Skeletal muscle satellite cell (primary cell): Measurements from ENCODE around the gene NAT14.
"Not testable (repeated sequence)": the region's sequence is repeated elsewhere in the genome, so short reads cannot be mapped to it uniquely, and the experiment has no call there.

Experiments
- H3K27me3 ChIP-seq: 2 replicates; pipeline ENCODE4 v1.7.0; 2013; ENCODE audit warnings: low read length; ENCODE audit not compliant: control insufficient read depth, insufficient read depth
- H3K36me3 ChIP-seq: 2 replicates; pipeline ENCODE4 v1.7.0; 2013; ENCODE audit warnings: mild to moderate bottlenecking, control low read depth, low read length; ENCODE audit not compliant: insufficient read depth
- H3K4me1 ChIP-seq: 2 replicates; pipeline ENCODE4 v1.7.0; 2013; ENCODE audit warnings: low read length; ENCODE audit not compliant: control insufficient read depth, insufficient read depth
- H3K4me2 ChIP-seq: 2 replicates; pipeline ENCODE4 v1.7.0; 2013; ENCODE audit warnings: mild to moderate bottlenecking, low read length
- H3K4me3 ChIP-seq: 2 replicates; pipeline ENCODE4 v1.7.0; 2013; ENCODE audit warnings: low read length
- H3K9ac ChIP-seq: 2 replicates; pipeline ENCODE4 v1.7.0; 2013; ENCODE audit warnings: mild to moderate bottlenecking, low read depth, low read length, moderate library complexity
- H3K9me3 ChIP-seq: replicated peaks from 2 replicates; pipeline ENCODE4 v1.7.0; 2013; ENCODE audit warnings: mild to moderate bottlenecking, control low read depth, low read length

The NAT14 gene

DNA sequence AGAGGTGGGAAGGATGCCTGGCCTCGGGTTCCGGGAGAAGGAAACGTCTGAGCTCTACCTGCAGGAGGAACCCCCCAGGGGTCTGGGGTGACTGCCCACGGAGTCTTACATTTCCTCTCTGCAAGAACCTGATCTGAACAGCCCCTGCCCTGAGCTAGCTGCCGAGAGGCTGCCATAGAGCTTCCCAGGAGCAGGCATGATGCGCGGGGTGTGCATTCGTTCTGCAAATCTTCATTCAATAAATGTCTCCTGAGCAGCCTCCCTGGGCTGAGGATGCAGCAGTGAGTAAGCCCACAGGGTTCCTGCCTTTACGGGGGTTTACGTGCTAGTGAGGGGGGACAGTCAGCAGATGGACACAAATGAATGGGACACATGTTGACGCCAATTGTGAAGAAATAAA is 40.3 kb upstream of the NAT14 start:
- no peak overlapping the region for H3K4me2 ChIP-seq
- no peak overlapping the region for H3K9ac ChIP-seq
- H3K27me3 ChIP-seq = peaks cover 74% of the 10 kb centered on the region
- H3K36me3 ChIP-seq = no peaks in the 10 kb centered on the region
- H3K4me1 ChIP-seq = peaks cover 3% of the 10 kb centered on the region
- H3K4me3 ChIP-seq = no peak overlapping the region
- no peaks in the 10 kb centered on the region for H3K9me3 ChIP-seq

DNA sequence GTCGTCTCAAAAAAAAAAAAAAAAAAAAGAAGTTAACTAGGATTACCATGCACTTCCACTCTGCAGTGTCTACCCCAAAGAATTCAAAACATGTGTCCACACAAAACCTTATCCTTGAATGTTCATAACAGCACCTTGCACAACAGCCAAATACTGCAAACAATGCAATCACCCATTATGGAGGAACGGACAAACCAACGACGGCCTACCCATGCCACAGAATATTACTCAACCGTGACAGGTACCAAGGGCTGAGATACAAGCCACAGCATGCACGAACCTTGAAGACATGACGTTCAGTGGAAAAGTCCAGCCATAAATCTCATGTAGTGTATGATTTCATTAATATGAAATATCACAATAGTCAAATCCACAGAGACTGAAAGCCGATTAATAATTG is 38.9 kb upstream of the NAT14 start:
- Histone ChIP-seq H3K36me3 (no peaks in the 10 kb centered on the region), H3K9ac (no peak overlapping the region), H3K4me2 (no peak overlapping the region), H3K4me1 (no peaks in the 10 kb centered on the region), H3K9me3 (no peaks in the 10 kb centered on the region), H3K27me3 (peaks cover 72% of the 10 kb centered on the region), H3K4me3 (no peak overlapping the region)

GRCh38 chr19:55447421-55448174 is 37.4 kb upstream of the NAT14 start:
- no peaks in the 10 kb centered on the region for H3K4me1 ChIP-seq
- no peaks in the 10 kb centered on the region for H3K36me3 ChIP-seq
- no peaks in the 10 kb centered on the region for H3K9me3 ChIP-seq
- H3K9ac ChIP-seq = no peak overlapping the region
- peaks cover 72% of the 10 kb centered on the region for H3K27me3 ChIP-seq
- H3K4me2 ChIP-seq = no peak overlapping the region
- no peak overlapping the region for H3K4me3 ChIP-seq

DNA sequence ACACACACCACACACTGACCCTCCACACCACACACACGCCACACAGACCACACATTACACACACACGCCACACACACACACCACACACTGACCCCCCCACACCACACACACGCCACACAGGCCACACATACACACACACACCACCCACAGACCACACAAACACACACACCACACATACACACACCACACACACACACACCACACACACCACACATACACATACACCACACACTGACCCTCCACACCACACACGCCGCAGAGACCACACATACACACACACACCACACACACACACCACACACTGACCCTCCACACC is 36.9 kb upstream of the NAT14 start:
- not testable (repeated sequence) for H3K9me3 ChIP-seq, H3K4me2 ChIP-seq, H3K9ac ChIP-seq, H3K4me1 ChIP-seq, H3K4me3 ChIP-seq, H3K36me3 ChIP-seq
- H3K27me3 ChIP-seq = peaks cover 68% of the 10 kb centered on the region

DNA sequence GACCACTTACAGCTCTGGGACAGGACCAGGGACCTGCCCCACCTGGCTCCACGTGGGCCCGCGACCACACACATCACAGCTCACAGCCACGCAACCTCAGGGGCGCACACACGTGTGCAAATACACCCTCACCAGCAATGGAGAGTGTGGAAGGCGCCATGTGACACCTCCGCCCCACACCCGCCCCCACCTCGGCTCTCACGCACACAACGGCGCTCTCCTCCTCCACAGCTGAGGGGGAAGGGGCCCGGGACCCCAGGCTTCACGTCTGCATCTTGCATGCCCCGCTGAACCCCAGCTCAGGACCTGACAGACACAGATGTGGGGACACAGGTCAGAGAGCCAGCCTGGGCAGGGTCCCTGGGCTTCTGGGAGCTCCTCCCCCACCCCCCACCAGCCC is 35.5 kb upstream of the NAT14 start:
- no peak overlapping the region for H3K9ac ChIP-seq
- no peak overlapping the region for H3K4me2 ChIP-seq
- no peak overlapping the region for H3K4me3 ChIP-seq
- H3K27me3 ChIP-seq = peaks cover 56% of the 10 kb centered on the region
- H3K9me3 ChIP-seq = no peaks in the 10 kb centered on the region
- H3K36me3 ChIP-seq = no peaks in the 10 kb centered on the region
- H3K4me1 ChIP-seq = no peaks in the 10 kb centered on the region

DNA sequence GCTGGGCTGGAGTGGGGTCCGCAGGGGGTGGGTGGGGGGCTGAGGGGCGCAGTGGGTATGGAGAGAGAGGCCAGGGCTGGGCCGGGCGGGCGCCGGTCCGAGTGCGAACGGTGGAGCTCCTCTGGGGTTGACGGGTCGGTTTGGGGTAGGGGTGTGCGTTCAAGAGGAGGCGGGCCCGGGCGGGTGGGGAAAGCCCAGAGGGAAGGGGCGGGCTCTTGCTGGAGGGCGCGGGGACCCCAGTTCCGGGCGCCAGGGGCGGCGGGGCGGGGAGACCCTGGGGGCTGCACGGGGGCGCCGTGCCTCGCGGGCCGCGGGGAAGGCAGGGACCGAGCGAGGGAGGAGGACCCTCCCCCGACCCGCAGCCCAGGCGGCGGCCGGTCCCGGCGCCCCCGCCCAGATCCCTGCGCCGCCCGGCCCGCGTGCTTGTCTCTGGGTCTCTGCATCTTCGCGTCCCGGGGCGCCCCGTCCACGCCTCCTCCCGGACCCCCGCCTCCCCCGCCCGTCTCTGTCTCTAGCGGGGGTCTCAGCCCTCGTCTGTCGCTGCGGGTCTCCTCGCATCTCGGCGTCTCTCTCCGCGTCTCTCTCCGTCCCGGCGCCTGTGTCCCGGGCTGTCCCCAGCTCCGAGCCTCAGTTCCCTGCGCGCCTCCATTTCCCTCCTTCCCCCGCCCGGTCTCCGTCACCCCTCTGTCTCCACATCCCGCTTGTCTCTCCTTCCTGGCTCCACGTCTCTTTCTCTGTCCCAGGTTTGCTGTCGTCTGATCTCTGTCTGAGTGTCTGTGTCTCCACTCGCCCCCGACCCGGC is 33.6 kb upstream of the NAT14 start:
- no peaks in the 10 kb centered on the region for H3K9me3 ChIP-seq
- no peaks in the 10 kb centered on the region for H3K36me3 ChIP-seq
- H3K4me3 ChIP-seq = no peak overlapping the region
- peak overlapping the region; percentile 47 for H3K4me2 ChIP-seq
- H3K4me1 ChIP-seq = no peaks in the 10 kb centered on the region
- no peak overlapping the region for H3K9ac ChIP-seq
- peaks cover 42% of the 10 kb centered on the region for H3K27me3 ChIP-seq

DNA sequence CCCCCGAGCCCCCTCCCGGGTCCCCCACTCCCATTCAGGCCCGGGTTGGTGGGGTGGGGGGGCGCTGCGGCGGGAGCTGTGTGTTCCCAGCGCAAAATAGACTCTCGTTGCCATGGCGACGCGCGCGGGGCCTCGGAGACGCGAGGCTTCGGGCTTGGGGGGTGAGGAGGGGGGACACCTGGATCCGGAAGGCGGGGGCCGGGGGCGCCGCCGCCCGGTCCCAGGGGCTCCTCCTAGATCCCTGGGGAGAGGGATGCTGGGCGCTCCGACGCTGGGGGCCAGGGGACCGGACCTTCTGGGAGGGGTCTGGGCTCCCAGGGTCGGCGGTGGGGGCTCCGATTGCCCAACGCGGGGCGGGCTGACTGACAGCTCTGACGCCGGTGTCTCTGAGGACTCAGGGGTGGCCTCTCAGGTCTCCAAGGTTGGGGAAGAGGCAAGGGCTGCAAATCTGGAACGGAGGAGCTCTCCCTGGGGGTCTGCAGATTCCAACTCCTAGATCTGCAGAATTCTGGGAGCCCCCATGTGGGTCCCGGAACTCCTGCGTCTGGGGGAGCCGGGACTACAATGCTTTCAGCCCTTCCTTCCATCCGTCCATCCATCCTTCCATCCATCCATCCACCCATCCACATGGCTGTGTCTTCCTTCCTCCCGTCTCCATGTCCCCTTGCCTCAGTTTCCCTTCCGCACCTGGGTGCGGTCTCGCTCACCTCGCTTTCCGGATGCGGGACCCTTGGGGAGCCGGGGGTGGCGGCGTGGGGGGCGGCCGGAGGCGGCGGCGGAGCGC is 32.8 kb upstream of the NAT14 start:
- Histone ChIP-seq H3K4me2 (no peak overlapping the region), H3K4me1 (no peaks in the 10 kb centered on the region), H3K9ac (no peak overlapping the region), H3K36me3 (no peaks in the 10 kb centered on the region), H3K9me3 (no peaks in the 10 kb centered on the region), H3K4me3 (no peak overlapping the region), H3K27me3 (peaks cover 34% of the 10 kb centered on the region)

- Histone ChIP-seq H3K4me2 (no peak overlapping the region), H3K9me3 (no peaks in the 10 kb centered on the region), H3K36me3 (no peaks in the 10 kb centered on the region), H3K9ac (no peak overlapping the region), H3K4me1 (no peaks in the 10 kb centered on the region), H3K4me3 (no peak overlapping the region), H3K27me3 (peaks cover 27% of the 10 kb centered on the region)
Observed at GRCh38 chr19:55452749-55453346, 32.1 kb upstream of the NAT14 start.

- H3K4me1 ChIP-seq = no peaks in the 10 kb centered on the region
- peaks cover 26% of the 10 kb centered on the region for H3K27me3 ChIP-seq
- no peak overlapping the region for H3K9ac ChIP-seq
- no peaks in the 10 kb centered on the region for H3K9me3 ChIP-seq
- H3K36me3 ChIP-seq = no peaks in the 10 kb centered on the region
- no peak overlapping the region for H3K4me2 ChIP-seq
- H3K4me3 ChIP-seq = no peak overlapping the region
Observed at GRCh38 chr19:55453511-55454260, 31.3 kb upstream of the NAT14 start.

GRCh38 chr19:55454787-55455243 is 30.2 kb upstream of the NAT14 start:
- Histone ChIP-seq H3K9ac (no peak overlapping the region), H3K4me1 (peaks cover 4% of the 10 kb centered on the region), H3K9me3 (no peaks in the 10 kb centered on the region), H3K4me2 (no peak overlapping the region), H3K4me3 (no peak overlapping the region), H3K36me3 (no peaks in the 10 kb centered on the region), H3K27me3 (peaks cover 18% of the 10 kb centered on the region)
